DMS153 treated with DMSO at 0.1 percent for 48 hours (cell line): ENCODE results near the gene FOXN3.

ENCODE experiments used
- DNase-seq: peaks from one replicate; lab custom pipeline; 2025; ENCODE audit not compliant: unreplicated experiment; lab: John Stamatoyannopoulos, UW

Gene FOXN3

DNA sequence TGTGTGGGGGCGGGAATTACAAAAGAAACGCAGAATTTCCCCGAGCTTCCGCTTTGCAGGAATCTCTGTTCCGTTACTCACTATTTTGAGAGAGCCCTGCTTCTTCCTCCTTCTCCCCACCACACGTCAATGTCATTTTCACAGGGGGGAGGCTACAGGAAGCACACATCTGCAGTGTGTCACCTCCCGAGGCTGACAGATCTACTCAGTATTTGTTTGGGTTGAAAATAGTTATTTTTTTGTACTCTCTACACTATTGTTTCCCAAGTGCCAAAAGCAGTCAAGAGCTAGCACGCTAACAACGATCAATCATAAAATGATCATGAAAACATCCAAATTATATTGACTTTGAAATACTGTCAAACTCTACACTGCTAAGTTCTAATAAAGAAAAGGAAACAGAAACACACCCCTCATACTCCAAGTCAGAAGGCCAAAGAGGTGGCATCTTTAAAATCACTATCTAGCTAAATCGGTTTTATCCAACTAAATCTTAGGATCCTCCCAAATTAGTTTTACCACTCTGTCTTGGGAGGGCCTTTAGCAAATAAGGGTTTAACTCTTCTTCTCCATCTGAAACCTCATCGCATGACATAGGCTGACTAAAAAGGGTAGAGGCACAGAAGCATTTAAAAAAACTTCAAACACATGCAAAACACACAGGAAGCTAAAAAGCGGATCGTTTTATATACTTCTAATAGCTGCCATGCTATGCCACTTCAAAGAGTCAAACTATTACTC is 51.8 kb downstream of the FOXN3 start:
- DNase-seq, result no peak

DNA sequence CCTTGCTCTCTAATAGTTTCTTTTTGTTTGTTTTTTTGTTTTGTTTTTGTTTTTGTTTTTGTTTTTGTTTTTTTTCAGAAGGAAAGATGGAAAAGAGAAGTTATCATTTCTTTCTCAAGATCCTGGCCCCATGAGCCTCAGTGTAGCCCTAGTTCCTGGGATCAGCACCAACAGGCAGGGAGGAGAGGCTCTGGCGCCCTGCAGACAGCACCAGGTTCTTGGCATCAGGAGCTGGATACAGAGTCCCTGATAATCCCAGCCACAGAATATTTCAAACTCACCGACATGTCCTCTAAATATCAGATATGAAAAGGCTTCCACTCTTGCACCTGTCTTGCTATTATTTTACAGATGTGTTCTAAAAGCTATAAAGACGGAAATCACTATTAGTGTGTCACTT is 52.7 kb downstream of the FOXN3 start:
- no peak for DNase-seq

DNA sequence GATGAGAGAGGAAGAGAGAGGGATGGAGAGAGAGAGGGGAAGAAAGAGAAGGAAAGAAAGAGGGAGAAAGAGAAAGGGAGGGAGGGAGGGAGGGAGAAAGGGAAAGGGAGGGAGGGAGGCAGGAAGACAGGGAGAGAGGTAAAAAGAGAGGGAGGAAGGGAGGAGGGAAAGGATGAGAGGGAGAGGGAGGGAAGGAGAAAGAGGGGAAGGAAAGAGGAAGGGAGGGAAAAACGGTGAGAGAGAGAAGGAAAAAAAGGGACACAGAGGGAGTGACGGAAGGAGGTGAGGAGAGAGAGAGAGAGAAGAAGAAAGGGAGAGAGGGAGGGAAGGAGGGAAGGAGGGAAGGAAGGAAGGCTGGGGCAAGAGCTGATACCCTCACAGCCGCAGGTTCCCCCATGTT is 56.8 kb downstream of the FOXN3 start:
- no peak for DNase-seq

GRCh38 chr14:89359477-89360222 is 57.4 kb downstream of the FOXN3 start:
- DNase-seq, result no peak

GRCh38 chr14:89357655-89358297 is 59.3 kb downstream of the FOXN3 start:
- no peak for DNase-seq

- no peak for DNase-seq
These were observed 60.1 kb downstream of the FOXN3 start for GRCh38 chr14:89356927-89357326.

DNA sequence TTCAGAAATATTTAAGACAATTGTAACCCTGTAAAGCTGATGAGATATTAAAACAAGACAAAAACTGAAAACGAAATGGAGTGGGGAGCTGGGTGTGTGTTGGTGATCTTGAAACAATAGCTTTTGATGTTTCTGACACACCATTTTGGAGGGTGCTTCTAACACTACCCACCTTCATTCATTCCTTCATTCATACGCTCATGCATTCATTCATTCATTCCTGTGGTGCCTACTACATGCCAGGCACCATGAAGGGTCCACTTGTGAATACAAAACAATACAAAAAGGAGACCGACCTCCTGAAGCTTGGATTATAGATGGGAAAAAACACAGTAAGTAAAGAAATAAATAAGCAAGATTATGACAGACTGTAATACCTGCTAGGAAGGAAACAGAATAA is 60.5 kb downstream of the FOXN3 start:
- DNase-seq, result no peak

- no peak for DNase-seq
These were observed 63.3 kb downstream of the FOXN3 start for GRCh38 chr14:89353766-89354113.

DNA sequence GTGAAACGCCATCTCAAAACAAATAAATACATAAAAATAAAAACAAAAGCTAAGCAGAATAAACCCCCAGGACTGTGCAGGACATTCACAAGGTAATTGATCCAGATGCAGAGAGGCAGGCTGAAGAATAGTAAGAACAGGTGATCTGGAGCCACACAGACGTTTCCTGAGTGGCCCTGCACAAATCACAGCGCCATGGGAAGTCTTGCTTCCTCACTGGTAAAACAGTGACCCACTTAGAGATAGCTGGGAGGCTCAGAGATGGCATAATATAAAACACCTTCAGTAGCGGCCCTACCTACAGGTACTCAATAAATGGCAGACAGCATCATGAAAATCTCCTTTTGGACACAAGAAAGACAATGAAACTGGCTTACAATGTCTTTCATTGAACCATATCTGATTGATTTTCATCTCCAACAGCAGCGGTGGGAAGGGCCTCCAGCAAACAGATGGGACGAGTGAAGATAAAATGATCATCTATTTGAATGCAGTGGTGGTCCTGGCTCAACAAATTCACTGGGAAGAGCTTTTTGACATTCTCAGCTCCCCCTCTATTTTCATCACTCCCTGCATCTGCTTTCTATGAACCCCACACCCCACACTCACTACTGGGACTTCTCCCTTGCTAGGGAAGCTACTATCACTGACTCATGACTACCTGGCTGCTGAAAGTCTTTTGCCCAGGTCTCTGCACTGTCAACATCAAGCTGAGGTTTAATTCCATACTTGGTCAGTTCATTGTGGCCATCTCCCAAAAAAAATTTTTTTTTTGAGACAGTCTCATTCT is 63.9 kb downstream of the FOXN3 start:
- DNase-seq, result no peak

DNA sequence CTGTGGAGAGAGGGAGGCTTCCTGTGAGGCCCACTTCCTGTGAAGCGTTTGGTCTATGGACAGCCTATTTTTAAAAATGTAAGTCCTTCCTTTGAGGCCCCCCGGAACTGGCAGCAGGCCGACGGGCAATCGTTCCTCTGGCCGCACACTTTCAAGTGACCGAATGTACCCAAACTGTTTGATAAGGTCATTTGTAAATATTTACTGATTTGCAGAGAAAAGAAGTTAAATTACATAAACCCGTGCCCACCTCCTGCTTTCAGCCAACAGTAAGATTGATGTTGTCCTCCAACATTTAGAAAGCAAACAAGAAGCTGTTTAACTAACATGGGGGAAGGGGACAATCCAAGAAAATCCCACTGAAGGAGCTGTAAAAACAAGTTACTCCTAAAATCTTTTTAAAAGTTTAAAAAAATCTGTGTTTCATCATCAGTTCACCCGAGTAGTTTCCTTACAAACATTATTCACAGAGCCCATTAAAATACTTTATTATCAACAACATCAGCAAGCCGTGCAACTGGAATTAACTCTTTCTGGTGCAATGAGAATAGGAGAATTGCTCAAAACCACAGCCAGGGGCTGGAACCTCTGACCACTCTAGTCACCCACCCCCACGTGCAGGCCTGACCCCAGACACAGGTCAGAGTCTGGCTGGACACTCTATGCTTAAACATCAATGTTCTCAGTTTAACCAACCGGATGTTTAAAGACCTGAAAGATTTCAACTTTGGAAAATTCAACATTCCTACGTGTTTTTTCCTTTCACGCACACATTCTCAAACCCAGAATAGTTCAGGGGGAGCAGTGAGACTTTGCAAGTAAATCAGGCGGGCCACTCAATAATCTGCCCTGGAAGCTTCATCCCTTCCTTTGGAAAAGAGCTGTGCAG is 65.3 kb downstream of the FOXN3 start:
- DNase-seq, result no peak

GRCh38 chr14:89351221-89351515 is 65.9 kb downstream of the FOXN3 start:
- DNase-seq, result no peak

DNA sequence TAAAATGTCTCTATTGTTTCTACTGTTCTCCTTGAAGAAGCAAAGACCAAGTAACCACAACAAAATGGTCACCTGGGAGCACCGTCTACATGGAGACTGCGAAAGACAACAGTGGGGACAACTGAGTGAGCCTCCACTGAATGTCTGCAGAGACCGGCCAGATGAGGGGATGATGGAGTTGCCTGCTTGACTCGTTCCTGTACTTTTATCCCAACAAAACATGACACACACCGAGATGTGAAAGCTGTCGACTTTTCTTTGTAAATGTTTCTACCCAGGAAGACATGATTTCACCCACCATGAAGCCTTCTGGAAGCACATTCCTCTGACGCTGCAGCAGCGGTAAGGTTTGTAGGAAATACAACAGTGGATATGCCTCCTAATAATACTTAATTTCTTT is 66.9 kb downstream of the FOXN3 start:
- DNase-seq, result no peak

GRCh38 chr14:89349171-89350008 is 67.6 kb downstream of the FOXN3 start:
- DNase-seq, result peak; percentile 82

DNA sequence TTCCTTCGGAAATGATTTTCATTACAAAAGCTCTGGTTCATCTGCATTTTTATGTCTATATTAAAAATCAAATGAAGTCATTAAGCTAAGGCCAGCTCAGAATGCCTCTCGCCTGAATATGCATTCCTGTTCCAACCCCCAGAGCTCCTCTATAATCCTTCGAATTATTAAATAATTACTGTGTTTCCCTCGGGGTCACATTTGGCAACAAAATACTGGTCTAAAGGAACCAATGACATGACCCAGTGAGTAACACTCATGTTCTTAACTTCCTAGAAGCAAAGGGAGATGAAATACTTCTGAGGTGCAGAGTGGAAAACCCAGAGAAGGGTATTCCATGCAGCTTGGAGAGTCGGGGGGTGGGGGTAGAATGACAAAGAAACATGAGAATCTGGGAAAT is 68.3 kb downstream of the FOXN3 start:
- DNase-seq, result no peak

DNA sequence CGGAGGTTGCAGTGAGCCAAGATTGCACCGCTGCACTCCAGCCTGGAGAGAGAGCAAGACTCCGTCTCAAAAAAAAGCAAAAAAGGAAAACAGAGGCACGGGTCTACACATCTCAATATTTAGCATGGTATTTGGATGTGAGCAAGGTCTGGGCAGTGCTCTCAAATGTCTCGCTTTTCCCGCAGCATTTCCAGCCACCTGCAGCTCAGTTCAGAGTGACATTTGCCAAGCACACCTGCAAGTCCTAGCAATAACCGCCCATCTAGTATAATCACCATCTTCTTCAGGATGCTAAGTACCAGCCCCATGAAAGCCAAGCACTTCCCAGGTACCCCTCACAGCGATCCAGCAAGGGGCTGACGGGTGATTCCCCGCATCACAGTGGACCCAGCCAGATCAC is 69.1 kb downstream of the FOXN3 start:
- no peak for DNase-seq

DNA sequence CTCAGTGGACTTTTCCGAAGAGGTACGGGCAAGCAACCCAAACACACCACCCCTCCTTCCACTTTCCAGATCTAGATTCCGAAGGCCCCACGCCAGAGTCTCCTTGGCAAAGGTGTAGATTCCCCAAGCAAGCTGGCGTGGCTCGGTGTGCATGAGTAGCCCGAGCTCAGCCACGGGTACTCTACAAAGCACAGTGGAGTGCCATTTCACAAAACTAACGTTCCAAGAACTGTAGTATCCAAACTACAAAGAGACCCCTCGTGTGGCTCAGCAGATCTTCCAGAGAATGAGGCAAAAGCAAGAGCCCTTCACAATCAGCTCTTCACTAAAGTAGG is 72.1 kb downstream of the FOXN3 start:
- no peak for DNase-seq

DNA sequence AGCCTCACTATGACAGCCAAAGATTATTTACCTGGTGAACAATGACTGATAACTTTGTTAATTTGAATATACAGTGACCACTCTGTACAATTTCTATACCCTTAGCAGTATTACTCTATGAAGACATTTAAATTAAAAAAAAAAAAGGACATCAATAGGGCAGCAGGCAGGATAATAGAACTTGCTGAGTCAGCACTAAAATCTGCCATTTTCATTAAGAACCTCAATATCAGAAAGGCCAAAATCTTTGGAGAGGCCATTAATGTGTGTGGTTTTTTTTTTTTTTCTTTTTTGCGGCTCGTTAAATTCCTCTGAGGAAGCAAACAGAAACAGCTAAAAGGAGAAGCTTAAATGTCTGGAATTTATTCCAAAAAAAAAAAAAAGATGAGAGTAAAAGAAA is 73.7 kb downstream of the FOXN3 start:
- no peak for DNase-seq

DNA sequence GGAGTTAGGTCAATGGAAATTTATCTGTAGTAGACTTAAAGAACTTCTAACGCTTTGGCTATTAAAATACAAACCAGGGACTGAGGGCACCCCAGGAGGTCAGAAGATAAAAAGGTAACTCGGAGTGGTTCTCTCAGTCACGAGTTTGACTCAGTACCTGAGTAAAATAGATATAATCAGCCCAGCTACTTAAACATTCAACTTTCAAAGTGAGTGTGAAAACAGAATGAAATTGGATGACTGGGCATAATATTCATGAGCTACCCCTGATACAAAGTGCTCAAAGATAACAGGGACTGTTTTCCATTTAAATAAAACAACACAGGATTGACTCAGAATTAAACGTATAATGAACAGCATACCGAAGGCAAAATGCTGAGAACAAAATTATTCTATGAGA is 75.0 kb downstream of the FOXN3 start:
- DNase-seq, result no peak

- DNase-seq, result no peak
These were observed 76.5 kb downstream of the FOXN3 start for GRCh38 chr14:89340200-89341181.
